Parathyroid adenoma (tissue), 2 donors: Measurements from ENCODE around the gene CLN5.

Experiments used
- H2AFZ ChIP-seq: fragments of 300-600 bp; sonication (generic); one replicate; pipeline ENCODE4 v1.7.0; 2017; ENCODE audit warnings: antibody characterized with exemption, mild to moderate bottlenecking
- H3K27ac ChIP-seq: fragments of 300-600 bp; sonication (generic); one replicate; pipeline ENCODE4 v1.7.0; 2017
- H3K27me3 ChIP-seq: fragments of 300-600 bp; sonication (generic); one replicate; pipeline ENCODE4 v1.7.0; 2017; ENCODE audit warnings: low read length; ENCODE audit not compliant: control insufficient read depth, insufficient read depth
- H3K36me3 ChIP-seq: fragments of 300-600 bp; sonication (generic); one replicate; pipeline ENCODE4 v1.7.0; 2017; ENCODE audit warnings: low read length; ENCODE audit not compliant: control insufficient read depth, insufficient read depth
- H3K4me1 ChIP-seq: fragments of 300-600 bp; sonication (generic); one replicate; pipeline ENCODE4 v1.7.0; 2017; ENCODE audit warnings: control low read depth
- H3K4me2 ChIP-seq: fragments of 300-600 bp; sonication (generic); one replicate; pipeline ENCODE4 v1.7.0; 2017; ENCODE audit warnings: low read length
- H3K4me3 ChIP-seq: fragments of 300-600 bp; sonication (generic); one replicate; pipeline ENCODE4 v1.7.0; 2017; ENCODE audit warnings: low read depth, low read length
- H3K79me2 ChIP-seq: fragments of 300-600 bp; sonication (generic); one replicate; pipeline ENCODE4 v1.7.0; 2017; ENCODE audit warnings: control low read depth
- H3K9ac ChIP-seq: fragments of 300-600 bp; sonication (generic); one replicate; pipeline ENCODE4 v1.7.0; 2017; ENCODE audit warnings: mild to moderate bottlenecking
- H3K9me3 ChIP-seq: fragments of 300-600 bp; sonication (generic); one replicate; pipeline ENCODE4 v1.7.0; 2017; ENCODE audit warnings: low read length; ENCODE audit not compliant: control insufficient read depth
- TF ChIP-seq, protein P1 (sequence below): fragments of 300-600 bp; sonication (generic); IDR thresholded peaks from one replicate; pipeline ENCODE4 v1.7.0; 2017; ENCODE audit warnings: antibody characterized with exemption, mild to moderate bottlenecking
- donor health status: primary hyperparathyroidism.

Gene CLN5

DNA sequence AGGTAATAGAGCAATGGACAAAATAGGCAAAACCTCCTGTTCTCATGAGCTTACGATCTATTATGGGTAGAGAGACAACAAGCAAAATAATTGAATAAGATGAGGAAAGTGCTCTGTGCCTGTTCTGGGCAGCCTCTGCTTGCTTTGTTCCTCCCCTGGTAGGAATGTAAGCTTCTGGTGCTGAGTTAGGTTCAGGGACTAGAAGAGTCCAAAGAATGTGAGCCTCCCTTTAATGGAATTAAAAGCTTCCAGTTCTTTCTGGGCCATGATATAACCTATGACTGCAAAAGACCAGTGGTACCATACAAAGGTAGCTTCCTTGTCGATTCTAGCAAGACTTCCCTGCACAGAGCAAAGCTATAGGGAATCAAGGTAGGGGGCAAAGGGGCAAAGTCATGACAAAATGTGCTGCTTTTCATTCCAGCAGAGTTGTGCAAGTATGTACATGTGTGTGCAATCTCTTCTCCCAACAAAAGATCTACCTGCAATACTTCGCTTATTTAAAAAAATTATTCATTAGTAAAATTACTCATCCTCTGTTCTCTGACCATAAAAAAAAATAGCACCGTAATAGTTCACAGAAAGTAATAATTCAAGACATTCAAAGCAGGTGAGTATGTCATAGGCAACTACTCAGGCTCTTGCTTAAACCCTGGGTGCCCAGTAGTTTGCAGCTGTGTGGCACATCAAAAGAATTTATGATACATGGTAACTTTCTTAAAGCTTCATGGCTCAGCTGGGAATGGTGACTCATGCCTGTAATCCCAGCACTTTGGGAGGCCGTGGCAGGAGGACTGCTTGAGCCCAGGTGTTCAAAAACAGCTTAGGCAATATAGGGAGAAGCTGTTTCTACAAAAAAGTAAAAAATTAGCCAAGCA lies 22.2 kb upstream of the CLN5 start:
- Histone ChIP-seq H3K9me3 (no peaks in the 10 kb centered on the region), H2AFZ (no peak overlapping the region), H3K79me2 (no peaks in the 10 kb centered on the region), H3K36me3 (no peaks in the 10 kb centered on the region), H3K27me3 (no peaks in the 10 kb centered on the region), H3K4me2 (no peak overlapping the region), H3K27ac (no peak overlapping the region), H3K9ac (no peak overlapping the region), H3K4me1 (no peaks in the 10 kb centered on the region), H3K4me3 (no peak overlapping the region)
- TF ChIP-seq, protein P1, sequence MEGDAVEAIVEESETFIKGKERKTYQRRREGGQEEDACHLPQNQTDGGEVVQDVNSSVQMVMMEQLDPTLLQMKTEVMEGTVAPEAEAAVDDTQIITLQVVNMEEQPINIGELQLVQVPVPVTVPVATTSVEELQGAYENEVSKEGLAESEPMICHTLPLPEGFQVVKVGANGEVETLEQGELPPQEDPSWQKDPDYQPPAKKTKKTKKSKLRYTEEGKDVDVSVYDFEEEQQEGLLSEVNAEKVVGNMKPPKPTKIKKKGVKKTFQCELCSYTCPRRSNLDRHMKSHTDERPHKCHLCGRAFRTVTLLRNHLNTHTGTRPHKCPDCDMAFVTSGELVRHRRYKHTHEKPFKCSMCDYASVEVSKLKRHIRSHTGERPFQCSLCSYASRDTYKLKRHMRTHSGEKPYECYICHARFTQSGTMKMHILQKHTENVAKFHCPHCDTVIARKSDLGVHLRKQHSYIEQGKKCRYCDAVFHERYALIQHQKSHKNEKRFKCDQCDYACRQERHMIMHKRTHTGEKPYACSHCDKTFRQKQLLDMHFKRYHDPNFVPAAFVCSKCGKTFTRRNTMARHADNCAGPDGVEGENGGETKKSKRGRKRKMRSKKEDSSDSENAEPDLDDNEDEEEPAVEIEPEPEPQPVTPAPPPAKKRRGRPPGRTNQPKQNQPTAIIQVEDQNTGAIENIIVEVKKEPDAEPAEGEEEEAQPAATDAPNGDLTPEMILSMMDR: no peak

DNA sequence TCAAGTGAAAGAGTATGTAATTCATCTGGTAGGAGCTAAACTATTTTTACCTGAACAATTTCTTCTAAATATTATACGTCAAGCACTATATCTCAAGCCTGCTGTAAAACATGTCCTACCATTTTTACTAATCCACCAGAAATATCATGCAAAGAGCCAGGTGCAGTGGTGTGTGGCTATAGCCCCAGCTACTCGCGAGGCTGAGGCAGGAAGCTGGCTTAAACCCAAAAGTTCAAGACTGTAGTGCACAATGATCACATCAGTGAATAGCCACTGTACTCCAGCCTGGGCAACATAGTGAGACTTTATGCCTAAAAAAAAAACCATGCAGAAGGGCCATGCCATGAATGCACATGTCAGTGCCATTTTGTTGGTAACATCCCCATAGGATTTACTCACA lies 20.7 kb upstream of the CLN5 start:
- Histone ChIP-seq H3K9me3 (no peaks in the 10 kb centered on the region), H2AFZ (no peak overlapping the region), H3K4me1 (no peaks in the 10 kb centered on the region), H3K79me2 (no peaks in the 10 kb centered on the region), H3K9ac (no peak overlapping the region), H3K4me2 (no peak overlapping the region), H3K4me3 (no peak overlapping the region), H3K27ac (no peak overlapping the region), H3K36me3 (no peaks in the 10 kb centered on the region), H3K27me3 (no peaks in the 10 kb centered on the region)
- TF ChIP-seq, protein P1: no peak

DNA sequence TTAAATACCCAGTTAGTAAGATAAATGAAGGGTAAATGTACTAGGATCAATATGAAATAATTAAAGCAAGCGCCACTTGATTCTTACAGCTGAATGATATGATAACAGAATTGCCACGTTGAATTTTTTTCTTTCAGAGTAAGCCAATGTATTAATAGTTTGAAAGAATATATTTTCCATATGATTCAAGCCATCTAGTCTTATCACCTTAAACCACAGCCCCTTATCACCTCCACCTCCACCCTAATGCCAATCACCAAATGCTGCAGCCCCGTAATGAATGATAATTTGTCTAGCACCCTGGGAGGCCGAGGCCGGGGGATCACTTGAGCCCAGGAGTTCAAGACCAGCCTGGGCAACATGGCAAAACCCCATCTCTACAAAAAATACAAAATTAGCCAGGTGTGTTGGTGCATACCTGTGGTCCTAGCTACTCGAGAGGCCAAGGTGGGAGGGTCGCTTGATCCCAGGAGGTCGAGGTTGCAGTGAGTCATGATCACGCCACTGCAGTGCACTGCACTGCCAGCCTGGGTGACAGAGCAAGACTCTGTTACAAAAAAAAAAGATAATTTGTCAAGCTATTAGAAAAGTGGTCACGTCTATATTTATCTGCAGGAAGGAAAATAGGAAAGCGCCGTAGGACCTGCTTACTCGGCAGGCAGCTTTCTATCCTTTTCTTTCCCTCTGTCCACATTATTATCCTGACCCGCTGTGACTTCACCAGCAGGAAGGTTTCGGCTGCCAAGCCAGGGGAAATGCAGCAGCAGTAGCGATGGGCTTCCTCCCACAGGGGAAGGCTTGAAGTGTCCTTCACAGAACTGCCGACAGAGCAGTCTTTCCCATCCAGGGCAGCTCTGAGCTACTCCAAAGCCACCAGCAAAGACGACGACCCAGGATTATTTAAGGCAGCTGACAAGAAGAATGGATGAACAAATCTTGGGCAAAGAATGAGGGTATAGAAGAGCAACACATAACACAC lies 19.7 kb upstream of the CLN5 start:
- Histone ChIP-seq H3K4me2 (no peak overlapping the region), H3K9ac (no peak overlapping the region), H3K27me3 (no peaks in the 10 kb centered on the region), H3K79me2 (no peaks in the 10 kb centered on the region), H3K9me3 (no peaks in the 10 kb centered on the region), H3K27ac (no peak overlapping the region), H2AFZ (no peak overlapping the region), H3K4me1 (no peaks in the 10 kb centered on the region), H3K36me3 (no peaks in the 10 kb centered on the region), H3K4me3 (no peak overlapping the region)
- TF ChIP-seq, protein P1: no peak

DNA sequence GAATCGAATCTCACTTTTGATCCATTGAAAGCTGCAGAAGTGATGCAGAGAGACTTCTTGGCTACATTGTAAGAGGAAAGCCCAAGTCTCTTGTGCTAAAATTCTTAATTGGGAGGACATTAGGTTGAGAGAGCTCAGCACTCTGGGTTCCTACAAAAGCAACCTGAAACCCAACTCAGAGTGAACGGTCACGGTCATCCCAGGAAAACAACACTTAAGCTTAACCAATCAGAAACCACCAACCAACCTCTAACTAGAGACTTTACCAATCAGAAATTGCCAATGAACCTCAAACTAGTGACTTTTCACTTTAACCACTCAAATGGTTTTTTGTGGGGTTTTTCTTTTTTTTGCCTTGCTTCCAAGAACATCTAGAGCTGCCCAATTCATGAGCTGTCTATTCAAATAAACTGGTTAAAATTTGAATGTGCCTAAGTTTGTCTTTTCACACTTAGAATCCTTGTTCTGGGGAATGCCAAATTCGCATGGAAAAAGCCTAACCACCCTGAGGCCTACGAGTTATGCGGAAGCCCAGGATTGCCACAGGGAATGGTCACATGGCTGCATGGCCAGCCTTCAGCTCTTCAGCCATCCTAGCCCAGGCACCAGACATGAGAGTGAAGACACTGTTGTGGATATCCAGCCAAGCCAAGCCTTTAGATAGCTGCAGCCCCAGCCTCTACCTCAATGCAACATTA lies 17.8 kb upstream of the CLN5 start:
- no peaks in the 10 kb centered on the region for H3K4me1 ChIP-seq
- H3K4me2 ChIP-seq: no peak overlapping the region
- no peak overlapping the region for H2AFZ ChIP-seq
- H3K4me3 ChIP-seq: no peak overlapping the region
- H3K9me3 ChIP-seq: no peaks in the 10 kb centered on the region
- H3K27ac ChIP-seq: no peak overlapping the region
- no peaks in the 10 kb centered on the region for H3K27me3 ChIP-seq
- H3K9ac ChIP-seq: no peak overlapping the region
- H3K36me3 ChIP-seq: no peaks in the 10 kb centered on the region
- no peaks in the 10 kb centered on the region for H3K79me2 ChIP-seq
- TF ChIP-seq, protein P1: no peak
